Naive thymus-derived CD4-positive, alpha-beta T cell (primary cell): ENCODE data around the gene GALNT2. TPM values are rescaled to one million over a fixed set of nuclear protein-coding genes. Genes with fewer than 3 reads are reported as not detected.

Experiments used
- ATAC-seq: fragments of 150-1000 bp; cut with Tn5 transposase; 2 replicates; pipeline ENCODE4 v1.10.0; 2021; ENCODE audit warnings: mild to moderate bottlenecking, moderate library complexity
- CTCF ChIA-PET: fragments of 350-600 bp; sonication (Branson Sonifier 250); formaldehyde crosslinking; loops from one replicate; lab custom pipeline; 2021; ENCODE audit warnings: antibody characterized with exemption; lab: Charles Lee
- POLR2A ChIA-PET: fragments of 350-600 bp; sonication (Branson Sonifier 250); formaldehyde crosslinking; loops from one replicate; lab custom pipeline; 2021; ENCODE audit warnings: antibody characterized with exemption, inconsistent platforms; lab: Charles Lee
- DNase-seq, 9 donors: peaks; one replicate each; pipeline versions ENCODE4 v3.0.0 to v3.0.0-alpha.2; 2020 to 2022; ENCODE audit warnings: mixed read lengths in 1 of 9
- H3K27ac ChIP-seq: one replicate; pipeline ENCODE4 v1.7.0; 2013; ENCODE audit warnings: mild to moderate bottlenecking, low read depth, low read length, moderate library complexity
- H3K27me3 ChIP-seq, 2 donors: one replicate each; pipeline ENCODE4 v1.7.0; 2013; ENCODE audit warnings: low read length in 2 of 2, mild to moderate bottlenecking in 2 of 2, moderate library complexity in 2 of 2; ENCODE audit not compliant: control insufficient read depth in 2 of 2, insufficient read depth in 2 of 2
- H3K36me3 ChIP-seq, 3 experiments: 1 replicate in 2 of 3; 2 replicates in 1 of 3; pipeline ENCODE4 v1.7.0; 2013; ENCODE audit warnings: low read length in 3 of 3, mild to moderate bottlenecking in 3 of 3, moderate library complexity in 1 of 3; ENCODE audit not compliant: insufficient read depth in 3 of 3, control insufficient read depth in 2 of 3
- H3K4me1 ChIP-seq, 2 donors: one replicate each; pipeline ENCODE4 v1.7.0; 2013; ENCODE audit warnings: low read length in 2 of 2, mild to moderate bottlenecking in 2 of 2, moderate library complexity in 1 of 2; ENCODE audit not compliant: control insufficient read depth in 2 of 2, insufficient read depth in 2 of 2
- H3K4me3 ChIP-seq: 2 replicates; pipeline ENCODE4 v1.7.0; 2013; ENCODE audit warnings: mild to moderate bottlenecking, low read length
- H3K9me3 ChIP-seq, 3 experiments: 1 replicate in 2 of 3; 2 replicates in 1 of 3; pipeline ENCODE4 v1.7.0; 2013; ENCODE audit warnings: low read length in 3 of 3; ENCODE audit not compliant: control insufficient read depth in 2 of 3
- H3K27ac Mint-ChIP-seq, 9 donors: one replicate each; pipeline ENCODE4 v1.8.0; 2020 to 2022; ENCODE audit warnings: mixed read lengths in 9 of 9, mild to moderate bottlenecking in 8 of 9, moderate library complexity in 5 of 9, inconsistent platforms in 2 of 9
- H3K27me3 Mint-ChIP-seq, 5 donors: one replicate each; pipeline ENCODE4 v1.8.0; 2021 to 2022; ENCODE audit warnings: mixed read lengths in 5 of 5, mild to moderate bottlenecking in 1 of 5
- H3K36me3 Mint-ChIP-seq, 5 donors: one replicate each; pipeline ENCODE4 v1.8.0; 2020 to 2022; ENCODE audit warnings: mixed read lengths in 5 of 5, mild to moderate bottlenecking in 3 of 5, inconsistent platforms in 1 of 5
- H3K4me1 Mint-ChIP-seq, 7 donors: one replicate each; pipeline ENCODE4 v1.8.0; 2020 to 2022; ENCODE audit warnings: mixed read lengths in 7 of 7, mild to moderate bottlenecking in 3 of 7, inconsistent platforms in 1 of 7
- H3K4me3 Mint-ChIP-seq, 10 donors: one replicate each; pipeline ENCODE4 v1.8.0; 2020 to 2022; ENCODE audit warnings: mild to moderate bottlenecking in 10 of 10, mixed read lengths in 10 of 10, moderate library complexity in 6 of 10, inconsistent platforms in 2 of 10
- H3K9me3 Mint-ChIP-seq, 11 donors: one replicate each; pipeline ENCODE4 v1.8.0; 2020 to 2022; ENCODE audit warnings: mixed read lengths in 11 of 11, mild to moderate bottlenecking in 4 of 11, inconsistent platforms in 1 of 11, moderate library complexity in 1 of 11
- intact Hi-C, 2 donors: fragments of 100-400 bp; cut with micrococcal nuclease; formaldehyde crosslinking; loops; one replicate each; pipeline ENCODE4 v1.15.1; 2023
- polyA plus RNA-seq, 2 donors: library from polyadenylated mRNA; unstranded; fragments of 300-500 nt; fragmentation: Illumina TruSeq; gene quantifications; one replicate each; pipeline ENCODE4 v1.2.3, GENCODE V29; 2021
- total RNA-seq, 6 experiments: library from RNA in 5 of 6; stranded (reverse) in 5 of 6; gene quantifications; 1 replicate in 5 of 6; 2 replicates in 1 of 6; pipeline ENCODE4 v1.2.3 and lab custom pipeline; 2021 to 2026

GALNT2 gene
- total and polyA plus RNA-seq, 7 experiments from 2014 or later, result 12.0 to 32.7 (median 23.3) TPM

GRCh38 chr1:230130172-230130944 is 63.3 kb downstream of the GALNT2 start:
- Mint-ChIP-seq H3K4me1 (peaks cover 43 to 63% (median 57%) of the 10 kb centered on the region in 7 donors), H3K36me3 (peaks cover 0 to 9% (median 4%) of the 10 kb centered on the region in 5 donors), H3K4me3 (no peak overlapping the region), H3K27me3 (no peaks in the 10 kb centered on the region), H3K27ac (peak overlapping the region in 1 of 9 donors; percentile 9), H3K9me3 (no peaks in the 10 kb centered on the region)
- H3K27me3 ChIP-seq, result no peaks in the 10 kb centered on the region
- intact Hi-C loops, result no loop called here
- H3K4me3 ChIP-seq, result no peak overlapping the region
- ATAC-seq (no peak), DNase-seq (no peak)
- no peaks in the 10 kb centered on the region for H3K36me3 ChIP-seq
- H3K9me3 ChIP-seq, result no peaks in the 10 kb centered on the region
- no peak overlapping the region for H3K27ac ChIP-seq
- ChIA-PET POLR2A (interaction anchor here (0.6 kb wide), 1 partner anchor 9 kb away, joined by 3 read pairs; no protein-coding TSS in a partner anchor), CTCF (interaction anchor here (0.7 kb wide), 1 partner anchor 288 kb away, joined by 3 read pairs; no protein-coding TSS in a partner anchor)
- peaks cover 0 to 17% of the 10 kb centered on the region in 2 donors for H3K4me1 ChIP-seq

GRCh38 chr1:230131457-230131856 is 64.4 kb downstream of the GALNT2 start:
- H3K36me3 ChIP-seq, result no peaks in the 10 kb centered on the region
- H3K27ac Mint-ChIP-seq, result peak overlapping the region in 1 of 9 donors; percentile 55
- H3K4me3 Mint-ChIP-seq, result no peak overlapping the region
- no peak for ATAC-seq
- POLR2A ChIA-PET, result no interaction called here
- peaks cover 0 to 17% (median 4%) of the 10 kb centered on the region in 5 donors for H3K36me3 Mint-ChIP-seq
- H3K27me3 Mint-ChIP-seq, result no peaks in the 10 kb centered on the region
- peaks cover 32 to 52% (median 46%) of the 10 kb centered on the region in 7 donors for H3K4me1 Mint-ChIP-seq
- H3K27ac ChIP-seq, result no peak overlapping the region
- no peaks in the 10 kb centered on the region for H3K9me3 ChIP-seq
- CTCF ChIA-PET, result no interaction called here
- no peak overlapping the region for H3K4me3 ChIP-seq
- no peaks in the 10 kb centered on the region for H3K9me3 Mint-ChIP-seq
- peaks cover 0 to 8% of the 10 kb centered on the region in 2 donors for H3K4me1 ChIP-seq
- H3K27me3 ChIP-seq, result no peaks in the 10 kb centered on the region
- no peak for DNase-seq
- intact Hi-C loops, result no loop called here

GRCh38 chr1:230132758-230133157 is 65.7 kb downstream of the GALNT2 start:
- ChIA-PET CTCF (no interaction called here), POLR2A (no interaction called here)
- Mint-ChIP-seq H3K27ac (peak overlapping the region in 3 of 9 donors; percentile 0 to 32 (median 17)), H3K9me3 (no peaks in the 10 kb centered on the region), H3K4me3 (no peak overlapping the region), H3K4me1 (peaks cover 21 to 47% (median 37%) of the 10 kb centered on the region in 7 donors), H3K36me3 (peaks cover 0 to 21% (median 8%) of the 10 kb centered on the region in 5 donors), H3K27me3 (no peaks in the 10 kb centered on the region)
- Histone ChIP-seq H3K27me3 (no peaks in the 10 kb centered on the region), H3K27ac (no peak overlapping the region), H3K36me3 (no peaks in the 10 kb centered on the region), H3K4me3 (no peak overlapping the region), H3K4me1 (no peaks in the 10 kb centered on the region), H3K9me3 (no peaks in the 10 kb centered on the region)
- no peak for DNase-seq
- no peak for ATAC-seq
- intact Hi-C loops, result no loop called here

GRCh38 chr1:230135726-230136125 is 68.7 kb downstream of the GALNT2 start:
- intact Hi-C loops, result no loop called here
- no peak for ATAC-seq
- peak overlapping the region in 1 of 10 donors; percentile 33 for H3K4me3 Mint-ChIP-seq
- DNase-seq, result no peak
- Histone ChIP-seq H3K27me3 (no peaks in the 10 kb centered on the region), H3K4me3 (no peak overlapping the region), H3K36me3 (no peaks in the 10 kb centered on the region), H3K4me1 (no peaks in the 10 kb centered on the region), H3K27ac (no peak overlapping the region), H3K9me3 (no peaks in the 10 kb centered on the region)
- H3K27ac Mint-ChIP-seq, result no peak overlapping the region
- peaks cover 13 to 48% (median 37%) of the 10 kb centered on the region in 7 donors for H3K4me1 Mint-ChIP-seq
- H3K9me3 Mint-ChIP-seq, result no peaks in the 10 kb centered on the region
- H3K36me3 Mint-ChIP-seq, result peaks cover 0 to 25% (median 4%) of the 10 kb centered on the region in 5 donors
- H3K27me3 Mint-ChIP-seq, result no peaks in the 10 kb centered on the region
- ChIA-PET POLR2A (no interaction called here), CTCF (no interaction called here)

DNA sequence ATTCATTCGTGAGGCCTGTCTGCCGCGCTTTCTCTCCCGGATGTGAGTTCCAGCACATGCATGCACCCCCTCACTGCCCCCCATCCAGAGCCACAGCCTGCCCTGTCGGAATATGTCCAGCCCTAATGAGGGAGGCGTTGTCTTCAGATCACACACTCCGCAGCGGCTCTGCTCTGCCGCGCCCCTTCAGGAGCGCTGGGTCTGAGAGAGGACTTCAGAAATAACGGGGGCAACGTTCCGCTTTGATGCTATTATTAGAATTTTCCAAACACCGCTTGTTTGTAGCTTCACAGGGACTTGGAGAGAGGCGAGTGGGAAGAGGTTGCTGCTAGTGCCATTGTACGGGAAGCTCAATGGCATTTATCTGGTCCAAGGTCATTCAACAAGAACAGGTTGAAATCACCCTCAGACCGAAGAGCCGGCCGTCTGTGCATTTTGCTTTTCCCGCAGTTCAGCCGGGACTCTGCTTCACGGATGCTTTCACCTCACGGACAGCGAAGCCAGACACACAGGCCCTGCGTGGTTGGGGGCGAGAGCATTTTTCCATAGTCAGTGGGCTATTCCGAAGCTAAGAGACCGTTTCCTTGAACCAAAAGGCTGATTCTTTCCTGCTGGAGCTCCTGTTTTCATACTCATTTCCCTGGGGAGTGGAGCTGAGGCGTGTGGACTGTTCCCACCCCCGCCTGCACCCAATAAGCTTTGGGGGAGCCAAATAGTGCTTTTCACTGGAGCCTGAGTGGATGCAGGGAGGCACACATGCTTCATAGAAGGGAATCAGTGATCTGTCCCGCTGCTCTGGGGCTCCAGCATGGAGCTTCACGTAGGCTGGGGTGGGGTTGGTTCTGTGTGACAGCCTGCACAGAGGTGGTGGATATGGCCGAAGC is 69.7 kb downstream of the GALNT2 start:
- no peak overlapping the region for H3K4me3 Mint-ChIP-seq
- H3K27me3 Mint-ChIP-seq, result no peaks in the 10 kb centered on the region
- H3K4me1 Mint-ChIP-seq, result peaks cover 13 to 51% (median 37%) of the 10 kb centered on the region in 7 donors
- H3K27ac Mint-ChIP-seq, result no peak overlapping the region
- DNase-seq, result no peak
- Histone ChIP-seq H3K9me3 (no peaks in the 10 kb centered on the region), H3K4me3 (no peak overlapping the region), H3K27me3 (no peaks in the 10 kb centered on the region), H3K4me1 (no peaks in the 10 kb centered on the region), H3K27ac (no peak overlapping the region), H3K36me3 (no peaks in the 10 kb centered on the region)
- ATAC-seq, result no peak
- H3K9me3 Mint-ChIP-seq, result no peaks in the 10 kb centered on the region
- ChIA-PET POLR2A (no interaction called here), CTCF (no interaction called here)
- peaks cover 0 to 21% (median 4%) of the 10 kb centered on the region in 5 donors for H3K36me3 Mint-ChIP-seq
- intact Hi-C loops, result no loop called here

- Mint-ChIP-seq H3K36me3 (peaks cover 0 to 21% (median 4%) of the 10 kb centered on the region in 5 donors), H3K4me3 (no peak overlapping the region), H3K4me1 (peaks cover 9 to 45% (median 34%) of the 10 kb centered on the region in 7 donors), H3K27ac (no peak overlapping the region), H3K9me3 (no peaks in the 10 kb centered on the region), H3K27me3 (no peaks in the 10 kb centered on the region)
- H3K4me3 ChIP-seq, result no peak overlapping the region
- no peaks in the 10 kb centered on the region for H3K4me1 ChIP-seq
- H3K36me3 ChIP-seq, result no peaks in the 10 kb centered on the region
- ChIA-PET CTCF (no interaction called here), POLR2A (no interaction called here)
- H3K27me3 ChIP-seq, result no peaks in the 10 kb centered on the region
- intact Hi-C loops, result no loop called here
- no peak for DNase-seq
- H3K9me3 ChIP-seq, result no peaks in the 10 kb centered on the region
- no peak overlapping the region for H3K27ac ChIP-seq
- no peak for ATAC-seq
Observed at GRCh38 chr1:230137337-230137815, 70.3 kb downstream of the GALNT2 start.
